GM12892 (cell line): ENCODE results near the gene CRYGA.
"Not testable (repeated sequence)": the region's sequence is repeated elsewhere in the genome, so short reads cannot be mapped to it uniquely, and the experiment has no call there.

ENCODE experiments used
- DNase-seq: peaks from one replicate; pipeline ENCODE4 v3.0.0; 2011; ENCODE audit not compliant: insufficient read length
- FAIRE-seq: peaks from 2 replicates; lab custom pipeline; 2011; peaks lifted over from hg19 to GRCh38; lab: Jason Lieb, UNC
- POLR2A ChIP-seq: IDR thresholded peaks from 2 replicates; pipeline ENCODE4 v1.6.1; 2011; ENCODE audit warnings: low read depth, low read length, control low read depth
- POLR2AphosphoS5 ChIP-seq: IDR thresholded peaks from 2 replicates; pipeline ENCODE4 v1.6.1; 2011; ENCODE audit warnings: low read depth, low read length, control low read depth
- TAF1 ChIP-seq: IDR thresholded peaks from 2 replicates; pipeline ENCODE4 v1.6.1; 2011; ENCODE audit warnings: low read depth, mild to moderate bottlenecking, control low read depth, low read length, borderline replicate concordance

Gene CRYGA

GRCh38 chr2:208136716-208137094 lies 26.7 kb downstream of the CRYGA start:
- TF ChIP-seq TAF1 = no peak
- no peak for TF ChIP-seq POLR2A
- TF ChIP-seq POLR2AphosphoS5 = no peak
- FAIRE-seq = no peak
- DNase-seq = no peak

GRCh38 chr2:208135794-208136715 lies 27.3 kb downstream of the CRYGA start:
- no peak for DNase-seq
- no peak for FAIRE-seq
- TF ChIP-seq POLR2A (no peak), TAF1 (no peak), POLR2AphosphoS5 (no peak)

- FAIRE-seq (no peak), DNase-seq (no peak)
- TF ChIP-seq POLR2A = no peak
These were observed 28.3 kb downstream of the CRYGA start for GRCh38 chr2:208134928-208135586.

GRCh38 chr2:208130712-208131110 lies 32.7 kb downstream of the CRYGA start:
- FAIRE-seq (no peak), DNase-seq (no peak)
- TF ChIP-seq POLR2A (no peak), TAF1 (no peak), POLR2AphosphoS5 (no peak)

GRCh38 chr2:208129744-208130711 lies 33.4 kb downstream of the CRYGA start, which contains the start of gene CRYGC:
TSS of gene CRYGC (minus strand) at chr2:208129828. CDS start at chr2:208129792, 36 bp downstream.
- no peak for DNase-seq
- FAIRE-seq = no peak
- TF ChIP-seq POLR2A (no peak), POLR2AphosphoS5 (no peak), TAF1 (no peak)

- DNase-seq (no peak), FAIRE-seq (no peak)
- TF ChIP-seq TAF1 = no peak
- TF ChIP-seq POLR2A = no peak
- TF ChIP-seq POLR2AphosphoS5 = no peak
These were observed 35.3 kb downstream of the CRYGA start for GRCh38 chr2:208128136-208128535.

- DNase-seq (no peak), FAIRE-seq (no peak)
- TF ChIP-seq TAF1 = no peak
These were observed 36.3 kb downstream of the CRYGA start for GRCh38 chr2:208127090-208127489.

- FAIRE-seq (no peak), DNase-seq (no peak)
- TF ChIP-seq TAF1 (no peak), POLR2A (no peak), POLR2AphosphoS5 (no peak)
These were observed 38.1 kb downstream of the CRYGA start for GRCh38 chr2:208125251-208125650.

GRCh38 chr2:208124013-208124715 lies 39.2 kb downstream of the CRYGA start, which contains the start of gene CRYGD:
TSS of gene CRYGD (minus strand) at chr2:208124524. CDS start at chr2:208124473, 51 bp downstream.
- not testable (repeated sequence) for DNase-seq, FAIRE-seq

GRCh38 chr2:208122248-208122647 lies 41.1 kb downstream of the CRYGA start:
- TF ChIP-seq POLR2AphosphoS5 (no peak), TAF1 (no peak), POLR2A (no peak)
- FAIRE-seq (no peak), DNase-seq (no peak)

- TF ChIP-seq TAF1 (no peak), POLR2A (no peak), POLR2AphosphoS5 (no peak)
- FAIRE-seq (no peak), DNase-seq (no peak)
These were observed 44.5 kb downstream of the CRYGA start for GRCh38 chr2:208118918-208119317.

- not testable (repeated sequence) for DNase-seq
These were observed 46.0 kb downstream of the CRYGA start for GRCh38 chr2:208117390-208117789.

GRCh38 chr2:208112969-208113368 lies 50.4 kb downstream of the CRYGA start:
- DNase-seq = no peak
- TF ChIP-seq TAF1 (no peak), POLR2AphosphoS5 (no peak), POLR2A (no peak)
- FAIRE-seq = no peak

More at GRCh38 chr2:208117390-208117789, 46.0 kb downstream of the CRYGA start:
- not testable (repeated sequence) for FAIRE-seq

GRCh38 chr2:208112273-208112745 lies 51.1 kb downstream of the CRYGA start:
- FAIRE-seq = not testable (repeated sequence)

More at GRCh38 chr2:208112273-208112745, 51.1 kb downstream of the CRYGA start:
- DNase-seq = not testable (repeated sequence)
